HL-60 (cell line): Measurements from ENCODE around the gene RPH3AL.
"Not testable (repeated sequence)": the region's sequence is repeated elsewhere in the genome, so short reads cannot be mapped to it uniquely, and the experiment has no call there.

ENCODE experiments used
- DNase-seq, 2 experiments: peaks; one replicate each; pipeline ENCODE4 v3.0.0-alpha.2; 2010 to 2020; ENCODE audit warnings: low read depth in 1 of 2, low spot score in 1 of 2
- H3K27ac ChIP-seq: fragments of 250-450 bp; sonication (Bioruptor Pico); replicated peaks from 2 replicates; pipeline ENCODE4 v1.5.1; 2020; ENCODE audit warnings: mild to moderate bottlenecking, moderate library complexity
- H3K27me3 ChIP-seq: fragments of 250-450 bp; sonication (Bioruptor Pico); 2 replicates; pipeline ENCODE4 v1.5.1; 2021; ENCODE audit warnings: mild to moderate bottlenecking, moderate library complexity; ENCODE audit not compliant: insufficient read depth, poor library complexity, severe bottlenecking
- H3K4me3 ChIP-seq: replicated peaks from 2 replicates; pipeline ENCODE4 v1.5.1; 2011; ENCODE audit warnings: mild to moderate bottlenecking, control low read depth, low read length; ENCODE audit not compliant: insufficient read depth
- CTCF ChIP-seq: IDR thresholded peaks from one replicate; pipeline ENCODE4 v1.5.1; 2011; ENCODE audit warnings: low read length, control low read depth, inconsistent platforms; ENCODE audit not compliant: insufficient read depth
- GABPA ChIP-seq: IDR thresholded peaks from 2 replicates; pipeline ENCODE4 v1.6.1; 2012; ENCODE audit warnings: low read depth
- POLR2AphosphoS5 ChIP-seq: IDR thresholded peaks from 2 replicates; pipeline ENCODE4 v1.6.1; 2012; ENCODE audit warnings: low read depth
- REST ChIP-seq: IDR thresholded peaks from 2 replicates; pipeline ENCODE4 v1.6.1; 2012; ENCODE audit warnings: low read depth; ENCODE audit not compliant: insufficient replicate concordance
- SPI1 ChIP-seq: IDR thresholded peaks from 2 replicates; pipeline ENCODE4 v1.6.1; 2012; ENCODE audit warnings: low read depth, mild to moderate bottlenecking, borderline replicate concordance

RPH3AL gene

GRCh38 chr17:320139-320538, 32.5 kb downstream of the RPH3AL start:
- no peaks in the 10 kb centered on the region for H3K27me3 ChIP-seq
- no peak for DNase-seq
- no peak overlapping the region for H3K4me3 ChIP-seq
- no peak overlapping the region for H3K27ac ChIP-seq
- no peak for TF ChIP-seq REST
- no peak for TF ChIP-seq SPI1
- no peak for TF ChIP-seq CTCF
- no peak for TF ChIP-seq POLR2AphosphoS5
- TF ChIP-seq GABPA = no peak

GRCh38 chr17:319266-319665, 33.3 kb downstream of the RPH3AL start:
- H3K27ac ChIP-seq = no peak overlapping the region
- no peak overlapping the region for H3K4me3 ChIP-seq
- H3K27me3 ChIP-seq = no peaks in the 10 kb centered on the region
- no peak for TF ChIP-seq REST
- no peak for TF ChIP-seq POLR2AphosphoS5
- TF ChIP-seq CTCF = no peak
- no peak for TF ChIP-seq SPI1
- no peak for TF ChIP-seq GABPA
- no peak for DNase-seq

- not testable (repeated sequence) for H3K27ac ChIP-seq, H3K4me3 ChIP-seq, DNase-seq
Measured at GRCh38 chr17:317070-317469, 35.5 kb downstream of the RPH3AL start.

GRCh38 chr17:315399-315798, 37.2 kb downstream of the RPH3AL start:
- not testable (repeated sequence) for H3K27ac ChIP-seq, DNase-seq, H3K27me3 ChIP-seq, H3K4me3 ChIP-seq

More at GRCh38 chr17:317070-317469, 35.5 kb downstream of the RPH3AL start:
- not testable (repeated sequence) for H3K27me3 ChIP-seq

- DNase-seq, H3K4me3 ChIP-seq, H3K27me3 ChIP-seq, H3K27ac ChIP-seq: not testable (repeated sequence)
Measured at GRCh38 chr17:314614-314944, 38.0 kb downstream of the RPH3AL start.
